NCI-H524 (cell line): Measurements from ENCODE around the gene CCSER2.
"Not testable (repeated sequence)": the region's sequence is repeated elsewhere in the genome, so short reads cannot be mapped to it uniquely, and the experiment has no call there.

ENCODE experiments used
- DNase-seq, 2 experiments: peaks; one replicate each; lab custom pipeline; 2025; lab: John Stamatoyannopoulos, UW

Gene CCSER2

DNA sequence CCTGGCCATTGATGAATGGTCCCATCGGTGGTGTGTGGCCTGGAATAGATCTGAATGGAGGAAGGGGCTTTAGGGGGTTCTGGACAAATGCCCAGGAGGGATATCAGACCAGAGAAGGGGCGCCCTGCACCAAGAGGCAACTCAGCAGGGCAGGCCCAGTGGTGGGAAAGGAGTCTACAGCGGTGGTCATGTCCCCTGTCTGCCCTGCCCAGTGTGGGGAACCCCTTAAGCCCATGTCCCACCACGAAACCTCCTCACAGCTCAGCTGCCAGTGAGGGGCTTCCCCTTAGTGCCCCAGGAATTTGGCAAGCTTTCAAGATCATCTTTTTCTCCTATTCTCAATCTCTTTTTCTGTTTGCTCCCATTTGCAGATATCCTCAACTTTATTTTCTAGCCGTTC, 14.1 kb upstream of the CCSER2 start:
- no peak for DNase-seq

DNA sequence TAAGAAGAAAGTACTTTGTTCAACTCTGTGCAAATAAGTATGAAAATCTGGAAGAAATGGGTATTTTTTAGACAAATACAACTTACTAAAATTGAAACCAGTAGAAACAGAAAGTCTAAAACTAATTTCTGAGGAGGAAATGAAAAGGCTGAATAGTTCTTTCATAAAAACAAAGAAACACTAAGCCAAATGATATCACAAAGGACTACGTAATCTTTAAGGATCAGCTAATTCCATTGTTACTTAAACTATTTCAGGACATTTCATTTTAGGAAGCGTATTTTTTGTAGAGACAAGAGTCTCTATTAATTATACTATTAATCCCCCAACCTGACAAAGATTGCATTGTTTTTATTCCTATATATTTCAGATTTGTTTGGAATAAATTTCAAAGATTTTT, 11.2 kb upstream of the CCSER2 start:
- DNase-seq = no peak

DNA sequence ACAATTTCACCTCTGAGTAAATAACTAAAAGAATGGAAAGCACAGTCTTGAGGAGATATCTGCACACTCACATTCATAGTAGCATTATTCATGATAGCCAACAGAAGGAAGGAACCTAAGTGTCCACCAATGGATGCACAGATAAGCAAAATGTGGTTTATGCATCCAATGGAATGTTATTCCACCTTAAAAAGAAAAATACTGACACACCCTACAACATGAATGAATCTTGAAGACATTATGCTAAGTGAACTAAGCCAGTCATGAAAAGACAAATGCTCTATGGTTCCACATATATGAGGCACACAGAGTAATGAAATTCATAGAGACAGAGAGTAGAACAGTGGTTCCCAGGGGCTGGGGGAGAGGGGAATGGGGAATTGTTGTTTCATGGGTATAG, 6.5 kb upstream of the CCSER2 start:
- DNase-seq = no peak

DNA sequence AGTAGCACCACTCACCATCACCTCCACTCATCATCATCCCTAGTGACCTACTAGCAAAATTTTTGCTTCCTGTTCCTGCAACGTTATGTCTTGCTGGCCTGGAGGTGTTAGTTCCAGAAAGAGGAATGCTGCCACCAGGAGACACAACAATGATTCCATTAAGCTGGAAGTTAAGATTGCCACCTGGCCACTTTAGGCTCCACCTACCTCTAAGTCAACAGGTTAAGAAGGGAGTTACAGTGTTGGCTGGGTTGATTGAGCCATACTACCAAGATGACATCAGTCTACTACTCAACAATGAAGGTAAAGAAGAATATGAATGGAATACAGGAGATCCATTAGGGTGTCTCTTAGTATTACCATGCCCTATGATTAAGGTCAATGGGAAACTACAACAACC, 4.8 kb upstream of the CCSER2 start:
- not testable (repeated sequence) for DNase-seq

DNA sequence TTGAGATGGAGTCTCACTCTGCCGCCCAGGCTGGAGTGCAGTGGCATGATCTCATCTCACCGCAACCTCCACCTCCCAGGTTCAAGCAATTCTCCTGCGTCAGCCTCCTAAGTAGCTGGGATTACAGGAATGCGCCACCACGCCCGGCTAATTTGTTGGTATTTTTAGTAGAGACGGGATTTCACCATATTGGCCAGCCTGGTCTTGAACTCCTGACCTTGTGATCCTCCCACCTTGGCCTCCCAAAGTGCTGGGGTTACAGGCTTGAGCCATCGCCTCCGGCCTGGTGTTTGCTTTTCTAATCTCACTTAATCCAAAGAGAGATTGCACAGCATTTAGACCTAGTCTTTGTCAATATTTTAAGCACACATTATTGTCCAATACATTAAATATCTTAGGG, 1.4 kb upstream of the CCSER2 start:
- not testable (repeated sequence) for DNase-seq

DNA sequence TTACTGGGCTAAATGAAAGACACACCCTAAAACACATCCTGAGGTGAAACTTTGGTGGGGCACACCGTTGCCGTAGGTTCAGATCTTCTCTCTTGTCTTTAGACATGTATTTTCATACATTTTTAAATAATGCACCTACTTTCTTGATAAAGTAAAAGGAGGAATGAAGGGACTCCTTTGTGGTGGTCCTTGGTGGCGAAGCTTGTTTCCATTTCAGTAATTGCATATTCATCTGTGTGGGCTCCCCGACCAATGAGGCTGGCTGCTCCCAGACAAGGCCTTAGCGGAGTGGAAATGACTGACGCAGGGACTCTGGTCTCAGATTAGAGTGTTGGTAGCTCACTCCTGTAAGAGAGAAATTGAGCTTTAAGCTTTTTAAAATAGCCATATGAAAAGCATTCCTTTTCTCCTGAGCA, 815 bp downstream of the CCSER2 start:
- peak; percentile 9 to 10 for DNase-seq

DNA sequence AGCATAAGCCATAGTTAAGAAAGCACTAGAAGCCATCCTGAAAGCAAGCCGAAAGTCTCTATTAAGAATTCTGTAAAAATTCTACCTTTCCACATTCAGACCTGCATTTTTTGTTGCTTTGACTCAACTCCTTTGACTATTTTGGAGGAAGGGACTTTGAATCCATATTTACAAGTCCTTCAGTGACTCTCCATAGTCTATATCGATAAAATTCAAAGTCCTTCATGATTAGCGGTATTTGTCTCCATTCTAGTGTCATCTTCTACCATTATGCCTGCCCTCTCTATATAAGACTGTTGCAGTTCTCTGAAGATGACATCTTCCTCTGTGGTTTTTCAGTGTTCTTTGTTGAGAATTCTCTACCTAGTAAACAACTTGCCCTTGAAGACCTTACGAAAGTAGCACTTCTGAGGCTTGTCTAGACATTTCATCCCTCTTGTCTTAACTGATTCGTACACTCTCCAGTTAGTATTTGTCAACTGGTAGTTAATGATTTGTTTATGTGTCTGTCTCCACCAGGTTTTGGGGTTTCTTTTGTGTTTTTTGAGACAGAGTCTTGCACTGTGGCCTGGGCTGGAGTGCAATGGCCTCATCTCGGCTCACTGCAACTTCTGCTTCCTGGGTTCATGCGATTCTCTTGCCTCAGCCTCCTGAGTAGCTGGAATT, 1.7 kb downstream of the CCSER2 start:
- no peak for DNase-seq

DNA sequence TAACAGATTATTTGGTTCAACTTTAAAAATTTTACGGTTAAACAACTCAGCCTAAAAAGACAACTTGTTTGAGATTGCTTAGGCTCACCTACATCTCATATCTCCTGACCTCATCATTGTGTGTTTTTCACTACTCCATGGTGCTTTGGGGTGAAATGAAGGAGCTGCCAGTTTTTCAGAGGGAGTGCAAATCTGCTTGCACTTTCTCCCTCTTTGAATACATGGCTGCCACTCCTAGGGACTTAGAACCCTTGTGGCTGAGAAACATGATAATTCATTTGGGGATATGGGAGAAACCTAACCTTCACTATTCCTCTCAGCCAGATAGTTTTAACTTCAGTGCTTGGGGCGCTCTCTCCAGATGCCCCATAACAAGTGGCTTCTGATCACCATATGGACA, 2.7 kb downstream of the CCSER2 start:
- DNase-seq = peak; percentile 57 to 89

DNA sequence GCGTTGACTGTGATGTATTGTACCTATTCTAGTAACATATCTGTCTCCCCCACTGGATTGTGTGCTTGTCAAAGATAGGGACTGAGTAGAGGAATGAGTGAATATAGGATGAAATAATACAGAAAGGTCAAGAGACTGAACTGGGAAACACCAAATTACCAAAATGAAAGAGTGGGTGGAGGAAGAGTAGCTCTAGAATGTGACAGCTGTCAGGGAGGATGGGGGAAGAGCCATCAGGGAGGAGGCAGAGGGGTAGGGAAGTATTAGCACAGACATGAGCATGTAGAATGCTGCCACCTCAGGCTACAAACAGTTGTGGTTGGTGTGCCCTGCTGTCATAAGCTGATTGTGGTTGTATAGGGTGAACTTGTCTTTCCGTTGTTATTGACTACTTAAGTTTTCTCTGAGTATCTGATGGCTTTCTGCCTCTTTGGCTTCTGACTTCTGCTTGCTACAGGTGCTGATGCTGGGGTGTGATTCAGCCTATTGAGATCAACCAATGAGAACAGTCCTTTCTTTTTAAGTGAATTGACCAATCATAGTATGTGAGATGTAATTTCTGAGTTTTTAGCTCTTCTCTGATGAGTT, 5.6 kb downstream of the CCSER2 start:
- peak; percentile 26 to 55 for DNase-seq

DNA sequence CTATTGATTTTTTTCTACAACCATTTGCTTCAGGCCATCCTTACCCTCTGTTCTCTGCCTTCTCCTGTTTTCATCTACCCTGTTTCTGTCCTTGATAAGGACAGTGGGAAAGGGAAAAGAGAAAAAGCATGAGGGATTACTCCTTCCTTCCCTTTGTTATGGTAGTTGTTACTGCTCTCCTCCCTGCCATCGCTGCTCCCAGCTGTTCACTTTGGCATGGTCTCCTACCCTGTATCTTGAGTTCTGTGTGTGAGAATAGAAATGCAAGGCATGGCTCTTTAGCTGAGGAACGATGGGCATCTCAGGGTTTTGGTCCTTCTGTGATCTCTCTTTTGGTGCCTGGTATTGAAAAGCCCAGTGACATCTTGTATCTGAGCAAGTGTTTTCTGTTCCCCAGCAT, 6.4 kb downstream of the CCSER2 start:
- DNase-seq = peak in 1 of 2 experiments; percentile 12

DNA sequence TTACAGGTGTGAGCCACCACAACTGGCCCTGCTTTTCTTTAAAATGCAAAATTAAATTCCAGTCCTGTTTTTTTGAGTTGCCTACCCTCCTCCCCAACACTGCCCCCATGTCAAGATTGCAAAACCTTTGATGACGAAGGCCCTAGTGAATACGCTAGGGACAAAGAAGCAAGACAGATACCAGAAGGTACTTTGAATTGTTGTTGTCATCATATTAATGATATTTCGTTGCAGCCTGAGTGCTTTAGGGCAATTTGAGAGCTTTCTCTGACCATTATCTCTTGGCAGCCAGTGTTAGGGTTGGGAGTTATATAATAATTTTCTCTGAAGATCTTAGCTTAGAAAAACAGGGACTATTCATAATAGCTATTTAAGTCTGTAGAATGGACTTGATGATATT, 7.1 kb downstream of the CCSER2 start:
- no peak for DNase-seq

DNA sequence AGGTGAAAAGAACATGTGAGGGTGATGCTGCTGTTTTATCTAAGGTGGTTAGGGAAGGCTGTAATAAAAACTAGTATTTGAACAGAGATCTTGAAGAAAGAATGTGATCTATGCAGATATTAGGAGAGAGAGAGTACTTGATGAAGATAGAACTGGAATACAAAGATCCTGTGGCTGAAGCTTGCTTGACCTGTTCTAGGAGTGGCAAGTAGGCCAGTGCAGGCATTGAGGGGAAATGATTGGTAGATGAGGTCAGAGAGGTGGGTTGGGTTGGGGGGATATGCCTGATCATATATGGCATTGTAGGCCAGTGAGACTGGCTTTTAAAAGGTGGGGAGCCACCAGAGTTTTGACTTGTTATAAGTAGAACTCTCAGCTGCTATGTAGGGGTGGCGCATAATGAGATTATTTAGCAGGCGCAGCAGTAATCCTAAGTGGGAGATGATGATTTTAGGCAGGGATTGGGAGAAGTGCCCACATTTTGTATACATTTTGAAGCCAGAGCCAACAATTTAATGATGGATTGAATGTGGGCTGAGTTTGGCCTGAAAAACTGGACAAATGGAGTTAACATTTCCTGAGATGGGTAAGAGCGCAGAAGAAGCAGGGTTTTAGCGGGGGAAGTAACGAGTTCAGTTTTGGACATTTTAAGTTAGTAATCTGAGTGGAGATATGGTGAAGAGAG, 8.2 kb downstream of the CCSER2 start:
- peak in 1 of 2 experiments; percentile 36 for DNase-seq

DNA sequence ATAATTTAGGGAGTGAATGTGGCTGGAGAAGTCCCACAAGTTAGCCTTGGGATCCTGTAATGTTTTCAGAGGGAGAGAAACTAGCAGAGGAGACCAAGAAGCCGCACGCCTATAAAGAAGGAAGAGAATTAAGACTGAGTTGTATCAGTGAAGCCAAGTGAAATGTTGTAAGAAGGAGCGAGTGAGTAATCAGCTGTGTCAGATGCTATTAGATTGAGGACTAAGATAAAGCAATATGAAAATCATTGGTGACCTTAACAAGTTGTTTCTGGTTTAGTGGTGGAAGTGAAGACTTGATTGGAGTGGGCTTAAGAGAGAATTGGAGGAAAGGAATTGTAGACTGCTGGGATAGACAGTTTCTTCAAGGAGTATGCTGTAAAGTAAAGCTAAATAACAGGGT, 8.8 kb downstream of the CCSER2 start:
- DNase-seq = no peak

DNA sequence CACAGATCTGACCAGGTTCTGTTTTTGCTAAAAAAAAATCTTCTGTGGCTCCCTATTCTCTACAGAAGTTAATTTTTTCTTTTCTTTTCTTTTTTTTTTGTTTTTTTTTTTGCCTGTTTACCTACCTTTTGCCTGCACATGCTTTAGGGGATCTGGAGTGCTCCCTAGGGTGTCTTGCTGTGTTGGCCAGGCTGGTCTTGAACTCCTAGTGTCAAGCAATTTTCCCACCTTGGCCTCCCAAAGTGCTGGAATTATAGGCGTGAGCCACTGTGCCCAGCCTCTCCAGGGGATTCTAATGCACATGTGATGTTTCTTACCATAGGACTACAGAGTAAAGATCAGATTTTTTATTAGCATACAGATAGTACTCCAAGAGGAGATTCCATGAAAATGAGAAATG, 10.6 kb downstream of the CCSER2 start:
- DNase-seq = no peak

DNA sequence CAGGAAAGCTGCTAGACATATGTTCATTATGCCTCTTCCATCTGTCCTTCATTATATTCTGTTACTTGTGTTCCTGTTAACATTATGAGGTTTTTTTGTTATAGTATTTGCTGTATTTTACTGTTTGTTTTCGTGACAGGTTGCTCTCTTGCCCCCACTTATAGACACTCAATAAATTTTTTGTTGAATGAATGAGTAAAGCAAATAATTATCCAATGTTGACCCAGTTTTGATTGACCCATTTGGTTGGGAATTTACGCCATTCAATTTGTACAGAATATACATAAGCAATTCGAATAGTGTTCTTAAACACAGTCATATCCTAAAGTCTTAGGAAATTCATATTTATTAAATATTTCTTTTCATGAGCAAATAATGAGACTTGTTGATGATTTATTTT, 11.8 kb downstream of the CCSER2 start:
- peak in 1 of 2 experiments; percentile 30 for DNase-seq

DNA sequence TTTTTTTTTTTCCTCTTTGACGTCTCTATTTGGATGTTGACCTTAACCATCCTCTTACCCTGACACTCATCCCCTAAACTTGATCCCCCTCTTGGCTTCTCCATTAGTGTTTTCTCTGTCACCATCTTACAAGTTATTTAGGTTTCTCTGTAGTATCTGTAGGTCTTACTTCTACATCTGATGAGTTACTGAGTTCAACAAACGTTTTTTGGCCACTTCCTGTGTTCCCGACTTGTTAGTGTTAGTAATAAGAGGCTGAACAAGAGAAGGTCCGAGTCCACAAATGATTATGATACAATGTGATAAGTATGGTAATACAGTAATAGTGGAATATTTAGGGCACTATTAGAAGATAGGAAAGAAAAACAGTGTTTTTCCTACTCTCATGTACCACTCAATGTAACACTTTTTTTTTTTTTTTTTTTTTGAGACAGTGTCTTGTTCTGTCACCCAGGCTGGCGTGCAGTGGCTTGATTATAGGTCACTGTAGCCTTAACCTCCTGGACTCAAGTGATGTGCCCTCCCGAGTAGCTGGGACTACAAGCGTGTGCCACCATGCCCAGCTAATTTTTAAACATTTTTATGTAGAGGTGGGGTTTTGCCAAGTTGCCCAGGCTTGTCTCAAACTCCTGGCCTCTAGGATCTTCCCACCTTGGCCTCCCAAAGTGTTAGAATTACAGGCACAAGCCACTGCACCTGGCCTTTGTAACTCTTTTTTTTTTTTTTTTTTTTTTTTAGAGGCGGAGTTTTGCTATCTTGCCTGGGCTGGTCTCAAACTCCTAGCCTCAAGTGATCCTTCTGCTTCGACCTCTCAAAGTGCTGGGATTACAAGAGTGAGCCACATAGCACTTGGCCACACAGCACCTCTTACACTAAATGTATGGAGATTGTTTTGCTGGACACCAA, 12.5 kb downstream of the CCSER2 start:
- DNase-seq = no peak

DNA sequence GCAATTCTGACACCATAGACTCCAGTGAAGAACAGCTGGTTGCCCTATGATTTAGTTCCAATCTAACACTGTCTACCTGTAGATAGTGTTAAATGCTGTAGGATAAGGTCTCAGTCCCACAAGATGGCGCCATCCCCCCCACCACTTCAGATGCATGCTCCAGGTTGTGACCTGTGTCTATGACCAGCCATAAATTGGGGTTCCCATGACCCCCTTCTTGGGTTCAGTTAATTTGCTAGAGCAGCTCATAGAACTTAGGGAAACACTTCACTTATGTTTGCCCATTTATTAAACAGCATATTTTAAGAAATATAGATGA, 13.1 kb downstream of the CCSER2 start:
- DNase-seq = no peak

DNA sequence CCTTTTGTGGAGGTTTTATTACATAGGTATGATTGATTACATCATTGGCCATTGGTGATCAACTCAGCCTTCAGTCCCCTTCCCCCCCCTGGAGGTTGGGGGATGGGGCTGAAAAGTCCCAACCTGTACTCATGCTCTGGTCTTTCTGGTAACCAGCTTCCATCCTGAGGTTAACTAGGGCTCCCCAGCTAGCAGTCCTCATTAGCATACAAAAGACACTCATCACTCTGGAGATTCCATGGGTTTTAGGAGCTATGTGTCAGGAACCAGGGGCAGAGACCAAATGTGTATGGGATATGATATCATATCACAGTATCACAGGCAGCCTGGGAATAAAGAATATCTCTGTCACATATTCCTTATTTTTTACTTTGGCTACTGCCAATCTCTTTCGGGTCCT, 13.6 kb downstream of the CCSER2 start:
- DNase-seq = no peak

DNA sequence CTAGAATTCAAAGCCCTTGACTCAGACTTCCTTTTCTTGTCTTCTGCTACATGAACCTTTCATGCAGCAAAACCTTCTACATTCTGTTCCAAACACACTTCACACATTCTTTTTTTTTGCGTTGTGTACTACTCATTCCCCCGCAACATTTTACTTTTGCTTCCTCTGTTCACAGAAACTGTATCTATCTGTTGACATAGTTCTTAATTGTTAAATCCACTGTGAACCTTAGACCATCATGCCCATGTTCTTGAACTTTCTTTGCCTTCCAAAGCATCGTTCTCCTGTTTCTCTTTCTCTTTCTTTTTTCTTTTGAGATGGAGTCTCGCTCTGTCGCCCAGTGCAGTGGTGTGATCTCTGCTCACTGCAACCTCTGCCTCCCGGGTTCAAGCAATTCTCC, 14.2 kb downstream of the CCSER2 start:
- DNase-seq = no peak

DNA sequence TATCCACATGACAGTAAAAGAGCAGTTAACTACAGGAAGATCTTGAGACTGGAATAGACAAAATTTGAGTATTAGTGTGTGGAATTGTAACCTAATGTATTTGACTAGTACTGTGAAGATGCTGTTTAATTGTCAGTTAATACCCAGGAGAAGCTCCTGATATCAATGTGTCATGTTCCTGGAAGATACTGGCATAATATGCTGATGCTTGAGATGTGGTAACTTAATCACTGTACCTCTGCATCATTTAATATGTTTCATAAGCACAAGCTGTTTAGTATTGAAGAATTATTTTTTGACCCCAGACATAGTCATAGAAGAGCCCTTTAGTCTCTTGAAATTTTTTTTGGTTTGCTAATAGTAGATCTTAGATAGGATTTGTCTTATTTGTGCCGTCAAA, 15.4 kb downstream of the CCSER2 start:
- DNase-seq = peak in 1 of 2 experiments; percentile 1

DNA sequence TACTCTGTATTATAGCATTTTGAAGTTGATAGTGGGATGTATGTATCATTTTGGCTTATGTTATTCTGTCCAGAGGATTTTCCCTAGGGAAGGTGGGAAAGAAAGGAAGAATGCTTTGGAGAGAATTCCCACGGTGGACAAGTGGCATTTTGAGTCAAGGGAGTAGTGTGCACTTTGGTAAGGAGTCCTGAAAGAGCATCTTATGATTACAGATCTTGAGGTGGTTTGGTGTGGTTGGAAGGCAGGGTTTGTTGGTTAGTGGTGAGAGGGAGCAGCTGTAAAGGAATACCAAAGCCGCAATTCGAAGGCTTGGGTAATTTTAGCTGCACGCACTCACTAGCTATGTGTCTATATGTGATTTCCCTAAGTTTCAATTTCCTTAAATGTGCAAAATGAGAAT, 16.1 kb downstream of the CCSER2 start:
- no peak for DNase-seq

DNA sequence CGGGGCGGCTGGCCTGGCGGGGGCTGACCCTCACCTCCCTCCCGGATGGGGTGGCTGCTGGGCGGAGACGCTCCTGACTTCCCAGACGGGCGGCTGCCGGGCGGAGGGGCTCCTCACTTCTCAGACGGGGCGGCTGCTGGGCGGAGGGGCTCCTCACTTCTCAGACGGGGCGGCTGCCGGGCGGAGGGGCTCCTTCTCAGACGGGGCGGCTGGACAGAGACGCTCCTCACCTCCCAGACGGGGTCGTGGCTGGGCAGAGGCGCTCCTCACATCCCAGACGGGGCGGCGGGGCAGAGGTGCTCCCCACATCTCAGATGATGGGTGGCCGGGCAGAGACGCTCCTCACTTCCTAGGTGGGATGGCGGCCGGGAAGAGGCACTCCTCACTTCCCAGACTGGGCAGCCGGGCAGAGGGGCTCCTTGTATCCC, 19.2 kb downstream of the CCSER2 start:
- DNase-seq = not testable (repeated sequence)

DNA sequence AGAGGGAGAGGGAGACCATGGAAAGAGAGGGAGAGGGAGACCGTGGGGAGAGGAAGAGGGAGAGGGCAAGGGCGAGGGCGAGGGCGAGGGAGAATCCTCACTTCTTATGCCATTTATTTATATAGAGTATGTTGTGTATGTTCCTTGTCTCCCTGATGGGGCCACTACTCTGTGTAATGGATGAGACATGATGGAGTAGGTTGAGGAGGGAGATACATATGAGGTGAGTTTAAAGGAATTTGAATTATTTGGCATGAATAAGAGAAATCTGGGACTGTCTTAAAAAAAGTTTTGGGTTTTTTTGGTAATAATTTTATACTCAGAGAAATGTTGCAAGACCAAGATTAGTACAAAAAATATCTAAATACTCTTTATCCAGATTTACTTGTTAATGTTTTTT, 20.1 kb downstream of the CCSER2 start:
- DNase-seq = no peak
